ENCODE results near the gene UBE2G2. TPM values are rescaled to one million over a fixed set of nuclear protein-coding genes. Genes with fewer than 3 reads are reported as not detected.

UBE2G2 gene
- total RNA-seq, 4 donors from 2014 or later, result 62.5 to 126 (median 91.6) TPM

- Histone ChIP-seq H3K36me3 (no peaks in the 10 kb centered on the region), H3K27ac (no peak overlapping the region), H3K27me3 (peaks cover 31% of the 10 kb centered on the region), H3K4me1 (peaks cover 27% of the 10 kb centered on the region), H3K4me3 (no peak overlapping the region), H3K9me3 (no peaks in the 10 kb centered on the region)
- TF ChIP-seq POLR2A (IDR thresholded peaks at IDR 0.05) (no peak), EP300 (IDR thresholded peaks at IDR 0.05) (no peak), POLR2AphosphoS5 (IDR thresholded peaks at IDR 0.05) (no peak), CTCF (IDR thresholded peaks at IDR 0.05) (no peak)
- WGBS, result 66% methylated on average over 29 of the region's 34 CpGs
- peak; percentile 58 to 78 for DNase-seq (ENCODE audit: low spot score in 2 of 2)
Observed at GRCh38 chr21:44751799-44752636, 49.6 kb downstream of the UBE2G2 start.

- TF ChIP-seq EP300 (IDR thresholded peaks at IDR 0.05), result no peak
- no peak for TF ChIP-seq CTCF (IDR thresholded peaks at IDR 0.05)
- no peak for TF ChIP-seq POLR2A (IDR thresholded peaks at IDR 0.05)
- no peak for TF ChIP-seq POLR2AphosphoS5 (IDR thresholded peaks at IDR 0.05)
- H3K4me1 ChIP-seq, result peaks cover 27% of the 10 kb centered on the region
- H3K4me3 ChIP-seq, result no peak overlapping the region
- no peaks in the 10 kb centered on the region for H3K9me3 ChIP-seq
- WGBS, result 48% methylated on average over 22 of the region's 24 CpGs
- H3K27me3 ChIP-seq, result peaks cover 31% of the 10 kb centered on the region
- no peaks in the 10 kb centered on the region for H3K36me3 ChIP-seq
- peak; percentile 49 to 71 for DNase-seq (ENCODE audit: low spot score in 2 of 2)
- H3K27ac ChIP-seq, result no peak overlapping the region
Observed at GRCh38 chr21:44751186-44751798, 50.3 kb downstream of the UBE2G2 start.

GRCh38 chr21:44750675-44751025, 51.0 kb downstream of the UBE2G2 start:
- no peaks in the 10 kb centered on the region for H3K36me3 ChIP-seq
- no peak overlapping the region for H3K27ac ChIP-seq
- no peaks in the 10 kb centered on the region for H3K9me3 ChIP-seq
- DNase-seq (ENCODE audit: low spot score in 2 of 2), result peak in 1 of 2 donors; percentile 37
- peak overlapping the region; percentile 21 for H3K4me3 ChIP-seq
- H3K4me1 ChIP-seq, result peaks cover 27% of the 10 kb centered on the region
- 39% methylated on average over 12 of the region's 12 CpGs for WGBS
- no peak for TF ChIP-seq POLR2AphosphoS5 (IDR thresholded peaks at IDR 0.05)
- H3K27me3 ChIP-seq, result peaks cover 31% of the 10 kb centered on the region

- DNase-seq (ENCODE audit: low spot score in 2 of 2), result no peak
- TF ChIP-seq POLR2AphosphoS5 (IDR thresholded peaks at IDR 0.05), result no peak
- TF ChIP-seq POLR2A (IDR thresholded peaks at IDR 0.05), result no peak
- no peak for TF ChIP-seq CTCF (IDR thresholded peaks at IDR 0.05)
- no peak for TF ChIP-seq EP300 (IDR thresholded peaks at IDR 0.05)
- H3K9me3 ChIP-seq, result no peaks in the 10 kb centered on the region
- no peaks in the 10 kb centered on the region for H3K36me3 ChIP-seq
- peaks cover 31% of the 10 kb centered on the region for H3K27me3 ChIP-seq
- H3K4me3 ChIP-seq, result peak overlapping the region; percentile 21
- 69% methylated on average over 25 of the region's 47 CpGs for WGBS
- peaks cover 27% of the 10 kb centered on the region for H3K4me1 ChIP-seq
- H3K27ac ChIP-seq, result no peak overlapping the region
Observed at GRCh38 chr21:44749759-44750674, 51.6 kb downstream of the UBE2G2 start.

GRCh38 chr21:44749116-44749758, 52.4 kb downstream of the UBE2G2 start:
- Histone ChIP-seq H3K9me3 (no peaks in the 10 kb centered on the region), H3K27ac (no peak overlapping the region), H3K27me3 (peaks cover 31% of the 10 kb centered on the region), H3K4me1 (peaks cover 27% of the 10 kb centered on the region), H3K4me3 (peak overlapping the region; percentile 21), H3K36me3 (no peaks in the 10 kb centered on the region)
- WGBS, result 25% methylated on average over 16 of the region's 26 CpGs
- TF ChIP-seq EP300 (IDR thresholded peaks at IDR 0.05) (no peak), POLR2A (IDR thresholded peaks at IDR 0.05) (no peak)
- no peak for DNase-seq (ENCODE audit: low spot score in 2 of 2)
